Embryonic facial prominence (tissue), 1 donor: ENCODE results near the gene NF1.
"Not testable (repeated sequence)": the region's sequence is repeated elsewhere in the genome, so short reads cannot be mapped to it uniquely, and the experiment has no call there.

Source experiments
- DNase-seq: peaks from one replicate; pipeline ENCODE4 v3.0.0-alpha.2; 2016; ENCODE audit errors: extremely low spot score

NF1 gene

GRCh38 chr17:31094600-31095235 is at the start of gene NF1:
Gene NF1 (plus strand): TSS chr17:31094977. CDS start chr17:31095310, 333 bp downstream.
- peak; percentile 96 for DNase-seq

GRCh38 chr17:31046856-31047425 is 47.8 kb upstream of the NF1 start:
- DNase-seq: not testable (repeated sequence)

GRCh38 chr17:31048142-31048541 is 46.6 kb upstream of the NF1 start:
- DNase-seq: no peak

- DNase-seq: no peak
Observed at GRCh38 chr17:31048780-31049179, 46.0 kb upstream of the NF1 start.

- no peak for DNase-seq
Observed at GRCh38 chr17:31050948-31051347, 43.8 kb upstream of the NF1 start.

- no peak for DNase-seq
Observed at GRCh38 chr17:31051506-31051905, 43.3 kb upstream of the NF1 start.

GRCh38 chr17:31052187-31052889 is 42.4 kb upstream of the NF1 start:
- DNase-seq: no peak

- no peak for DNase-seq
Observed at GRCh38 chr17:31053071-31053470, 41.7 kb upstream of the NF1 start.

GRCh38 chr17:31054761-31055160 is 40.0 kb upstream of the NF1 start:
- DNase-seq: no peak

GRCh38 chr17:31058976-31059375 is 35.8 kb upstream of the NF1 start:
- no peak for DNase-seq

- DNase-seq: no peak
Observed at GRCh38 chr17:31060791-31061550, 33.8 kb upstream of the NF1 start.

- no peak for DNase-seq
Observed at GRCh38 chr17:31061678-31062077, 33.1 kb upstream of the NF1 start.

- DNase-seq: no peak
Observed at GRCh38 chr17:31062346-31062745, 32.4 kb upstream of the NF1 start.

- no peak for DNase-seq
Observed at GRCh38 chr17:31064707-31065106, 30.1 kb upstream of the NF1 start.

GRCh38 chr17:31067691-31068184 is 27.0 kb upstream of the NF1 start:
- no peak for DNase-seq

- DNase-seq: no peak
Observed at GRCh38 chr17:31068291-31068690, 26.5 kb upstream of the NF1 start.

GRCh38 chr17:31072186-31072585 is 22.6 kb upstream of the NF1 start:
- DNase-seq: peak; percentile 25

- DNase-seq: no peak
Observed at GRCh38 chr17:31073411-31073810, 21.4 kb upstream of the NF1 start.

- DNase-seq: no peak
Observed at GRCh38 chr17:31074772-31075555, 19.8 kb upstream of the NF1 start.

GRCh38 chr17:31078290-31078689 is 16.5 kb upstream of the NF1 start:
- DNase-seq: no peak

- DNase-seq: no peak
Observed at GRCh38 chr17:31079731-31080130, 15.0 kb upstream of the NF1 start.
